ENCODE results near the gene SLC12A4. TPM values are rescaled to one million over a fixed set of nuclear protein-coding genes. Genes with fewer than 3 reads are reported as not detected.

SLC12A4 gene
- polyA plus RNA-seq, 1 donor (not counting 4 experiments of a cell fraction or from before 2014, with no cell fraction given), result 59.3 TPM

DNA sequence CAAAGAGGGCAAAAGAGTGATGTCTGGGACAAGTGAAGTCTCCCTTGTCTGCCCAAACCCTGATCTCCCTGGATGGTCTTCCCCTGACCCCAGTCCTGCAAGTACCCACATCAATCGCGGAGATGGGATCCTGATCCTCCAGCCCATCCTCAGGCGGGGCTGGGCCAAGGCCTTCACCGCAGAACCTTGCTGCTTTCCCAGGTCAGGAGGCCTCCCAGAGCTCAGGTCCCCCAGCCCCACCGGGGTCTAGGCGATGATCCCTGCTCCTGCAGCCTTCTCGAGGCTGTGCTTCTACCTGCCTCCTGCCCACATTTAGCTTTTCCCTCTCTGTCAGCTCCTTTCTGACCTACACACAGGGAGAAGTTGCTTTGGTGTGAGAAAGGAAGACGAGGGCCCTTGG is 6.3 kb downstream of the SLC12A4 start:
- H3K4me1 ChIP-seq (ENCODE audit: control insufficient read depth, extremely low read depth, insufficient read depth, low read length), result peaks cover 78% of the 10 kb centered on the region
- no peak overlapping the region for H3K4me3 ChIP-seq (ENCODE audit: control insufficient read depth in 2 of 3, extremely low read depth in 1 of 3, insufficient read depth in 2 of 3, low read depth in 1 of 3, low read length in 3 of 3)
- peaks cover 36 to 64% of the 10 kb centered on the region in 2 experiments for H3K36me3 ChIP-seq (ENCODE audit: control insufficient read depth in 2 of 2, extremely low read depth in 1 of 2, insufficient read depth in 2 of 2, low read length in 2 of 2)
- DNase-seq (ENCODE audit: low read depth, low spot score) (no peak), FAIRE-seq (no peak)
- H3K9ac ChIP-seq (ENCODE audit: control insufficient read depth, extremely low read depth, insufficient read depth, low read length), result peak overlapping the region; percentile 46
- H3K79me2 ChIP-seq (ENCODE audit: control insufficient read depth, insufficient read depth, low read length), result peaks cover 51% of the 10 kb centered on the region
- H2AFZ ChIP-seq (ENCODE audit: control insufficient read depth, low read length), result no peak overlapping the region
- H3K27ac ChIP-seq (ENCODE audit: control insufficient read depth, insufficient read depth, low read length), result peak overlapping the region; percentile 47
- dilution Hi-C loops (cut with MboI; ENCODE audit: extremely low pct_ligation_motif_present, low sequenced_read_pairs), result no loop called here
- no peaks in the 10 kb centered on the region for H3K27me3 ChIP-seq (ENCODE audit: control insufficient read depth, extremely low read depth, insufficient read depth, low read length)
- peaks cover 11% of the 10 kb centered on the region for H4K20me1 ChIP-seq (ENCODE audit: control insufficient read depth, extremely low read depth, insufficient read depth, low read length)
- H3K9me1 ChIP-seq (ENCODE audit: control insufficient read depth, extremely low read depth, insufficient read depth, low read length), result peaks cover 9% of the 10 kb centered on the region
- H3K4me2 ChIP-seq (ENCODE audit: control insufficient read depth, extremely low read depth, insufficient read depth, low read depth, low read length), result peak overlapping the region; percentile 46
- TF ChIP-seq EZH2 (IDR thresholded peaks at IDR 0.05; ENCODE audit: low read length) (no peak), CTCF (optimal IDR thresholded peaks at IDR 0.05 in 1 of 3, IDR thresholded peaks at IDR 0.05 in 1 of 3, conservative IDR thresholded peaks at IDR 0.05 in 1 of 3; ENCODE audit: extremely low read depth in 1 of 3, insufficient read depth in 2 of 3, low read length in 3 of 3) (no peak)
- H3K9me3 ChIP-seq (ENCODE audit: control insufficient read depth, low read depth, low read length), result no peaks in the 10 kb centered on the region

- Histone ChIP-seq H3K79me2 (ENCODE audit: control insufficient read depth, insufficient read depth, low read length) (peaks cover 45% of the 10 kb centered on the region), H3K4me3 (ENCODE audit: control insufficient read depth in 2 of 3, extremely low read depth in 1 of 3, insufficient read depth in 2 of 3, low read depth in 1 of 3, low read length in 3 of 3) (no peak overlapping the region), H2AFZ (ENCODE audit: control insufficient read depth, low read length) (no peak overlapping the region), H3K27ac (ENCODE audit: control insufficient read depth, insufficient read depth, low read length) (peak overlapping the region; percentile 47), H3K9ac (ENCODE audit: control insufficient read depth, extremely low read depth, insufficient read depth, low read length) (no peak overlapping the region), H3K27me3 (ENCODE audit: control insufficient read depth, extremely low read depth, insufficient read depth, low read length) (no peaks in the 10 kb centered on the region), H3K36me3 (ENCODE audit: control insufficient read depth in 2 of 2, extremely low read depth in 1 of 2, insufficient read depth in 2 of 2, low read length in 2 of 2) (peaks cover 36 to 64% of the 10 kb centered on the region in 2 experiments), H3K4me2 (ENCODE audit: control insufficient read depth, extremely low read depth, insufficient read depth, low read depth, low read length) (peak overlapping the region; percentile 46), H3K4me1 (ENCODE audit: control insufficient read depth, extremely low read depth, insufficient read depth, low read length) (peaks cover 72% of the 10 kb centered on the region), H4K20me1 (ENCODE audit: control insufficient read depth, extremely low read depth, insufficient read depth, low read length) (peaks cover 11% of the 10 kb centered on the region), H3K9me1 (ENCODE audit: control insufficient read depth, extremely low read depth, insufficient read depth, low read length) (peaks cover 9% of the 10 kb centered on the region), H3K9me3 (ENCODE audit: control insufficient read depth, low read depth, low read length) (no peaks in the 10 kb centered on the region)
- dilution Hi-C loops (cut with MboI; ENCODE audit: extremely low pct_ligation_motif_present, low sequenced_read_pairs), result no loop called here
- DNase-seq (ENCODE audit: low read depth, low spot score) (peak; percentile 100), FAIRE-seq (peak; percentile 93)
- no peak for TF ChIP-seq CTCF (optimal IDR thresholded peaks at IDR 0.05 in 1 of 3, IDR thresholded peaks at IDR 0.05 in 1 of 3, conservative IDR thresholded peaks at IDR 0.05 in 1 of 3; ENCODE audit: extremely low read depth in 1 of 3, insufficient read depth in 2 of 3, low read length in 3 of 3)
- TF ChIP-seq EZH2 (IDR thresholded peaks at IDR 0.05; ENCODE audit: low read length), result no peak
Observed at GRCh38 chr16:67961551-67961957, 6.9 kb downstream of the SLC12A4 start.

Data from keratinocyte (primary cell).